Astrocyte (in vitro differentiated cells and primary cell): Measurements from ENCODE around the gene RAB37.

ENCODE experiments used
- CTCF ChIP-seq: IDR thresholded peaks from 2 replicates; pipeline ENCODE4 v1.5.1; 2011; ENCODE audit warnings: low read depth, mild to moderate bottlenecking, inconsistent platforms, low read length, moderate library complexity; ENCODE audit not compliant: insufficient read depth
- EZH2 ChIP-seq: IDR thresholded peaks from 2 replicates; pipeline ENCODE4 v1.6.1; 2012; ENCODE audit warnings: mild to moderate bottlenecking, low read length, inconsistent platforms; ENCODE audit not compliant: insufficient read depth

- TF ChIP-seq EZH2: no peak
- no peak for TF ChIP-seq CTCF
Observed at GRCh38 chr17:74711058-74711824, 25.8 kb upstream of the RAB37 start.
